A204.1 (cell line): ENCODE measurements around the gene MMP17.

ENCODE experiments used
- FAIRE-seq: peaks from 2 replicates; lab custom pipeline; 2012; peaks lifted over from hg19 to GRCh38; lab: Jason Lieb, UNC

Gene MMP17

DNA sequence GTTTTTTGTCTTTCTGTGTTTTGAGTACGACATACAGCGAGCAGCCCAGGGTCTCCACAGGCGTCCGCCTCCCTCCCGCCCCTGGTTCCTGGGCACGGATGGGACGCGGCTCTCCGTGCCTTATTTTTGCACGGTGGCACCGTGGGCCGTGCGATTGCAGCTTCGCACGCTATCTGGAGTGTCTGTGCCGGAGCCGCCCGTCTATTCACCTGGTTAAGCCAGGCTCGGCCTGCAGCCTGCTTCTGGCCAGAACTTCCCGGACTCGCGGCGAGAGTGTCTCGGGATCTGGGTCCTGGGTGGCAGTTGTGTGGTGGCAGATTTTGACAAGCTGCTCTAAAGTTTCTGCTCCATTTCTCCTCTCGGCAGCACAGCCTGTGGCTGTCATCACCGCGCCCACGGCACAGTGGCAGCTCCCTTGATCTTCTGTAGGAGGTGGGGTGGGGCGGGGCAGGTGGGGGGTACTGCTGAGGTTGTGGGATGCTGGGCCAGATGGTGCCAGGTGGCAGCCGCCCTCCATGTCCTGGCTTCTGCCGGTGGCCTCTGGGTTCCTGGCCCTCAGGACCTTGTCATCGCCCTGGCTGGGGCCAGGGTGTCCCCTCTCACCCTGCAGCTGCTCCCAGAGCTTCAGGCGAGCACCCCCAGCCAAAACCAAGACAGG lies 2.9 kb downstream of the MMP17 start:
- FAIRE-seq = no peak

DNA sequence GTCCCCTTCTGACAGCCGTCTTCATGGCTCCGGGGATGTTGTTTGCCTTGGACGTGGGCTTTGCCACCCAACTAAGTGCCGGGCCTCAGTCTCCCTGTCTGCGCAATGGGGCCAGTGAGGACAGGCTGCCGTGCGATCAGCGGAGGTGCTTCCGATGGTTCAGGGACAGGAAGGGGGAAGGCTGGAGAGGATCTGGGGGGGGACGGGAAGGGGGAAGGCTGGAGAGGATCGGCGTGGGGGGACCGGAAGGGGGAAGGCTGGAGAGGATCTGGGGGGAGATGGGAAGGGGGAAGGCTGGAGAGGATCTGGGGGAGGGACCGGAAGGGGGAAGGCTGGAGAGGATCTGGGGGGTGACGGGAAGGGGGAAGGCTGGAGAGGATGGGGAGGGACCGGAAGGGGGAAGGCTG lies 3.4 kb downstream of the MMP17 start:
- no peak for FAIRE-seq

DNA sequence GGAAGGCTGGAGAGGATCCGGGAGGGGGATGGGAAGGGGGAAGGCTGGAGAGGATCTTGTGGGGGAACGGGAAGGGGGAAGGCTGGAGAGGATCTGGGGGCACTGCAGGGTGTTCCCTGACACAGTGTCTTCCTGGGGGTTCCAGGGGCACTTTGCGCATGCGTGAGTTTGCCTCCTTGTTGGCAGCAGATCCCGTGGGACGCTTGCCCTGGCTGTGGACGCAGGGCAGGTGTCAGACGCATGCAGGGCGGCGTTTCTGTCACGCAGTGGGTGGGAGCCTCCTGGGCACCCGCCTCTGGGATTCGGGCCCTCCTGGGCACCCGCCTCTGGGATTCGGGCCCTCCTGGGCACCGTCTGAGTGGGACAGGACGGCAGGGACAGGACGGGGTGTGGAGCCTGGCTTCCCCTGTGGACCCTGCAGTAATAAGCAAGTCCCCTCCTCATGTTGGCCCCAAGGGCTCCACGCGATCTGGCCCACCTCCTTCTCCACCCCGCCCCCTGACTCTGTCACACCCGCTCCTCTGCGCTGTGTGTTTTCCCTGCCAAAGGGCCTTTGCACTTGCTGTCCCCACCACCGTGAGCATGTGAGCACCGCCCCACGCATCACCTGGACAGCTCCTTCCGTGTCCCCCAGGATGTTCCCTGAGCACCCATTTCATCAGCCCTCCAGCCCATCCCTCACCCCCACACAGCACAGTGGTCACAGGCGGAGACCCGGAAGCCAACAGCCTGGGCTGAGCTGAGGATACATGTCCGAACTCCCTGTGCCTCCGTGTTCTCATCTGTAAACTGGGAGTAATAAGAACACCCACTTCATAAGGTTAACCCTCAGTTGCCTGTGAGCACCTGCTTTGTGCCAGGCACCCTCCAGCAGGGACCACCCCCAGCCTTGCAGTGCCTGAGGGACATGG lies 4.4 kb downstream of the MMP17 start:
- FAIRE-seq = no peak

DNA sequence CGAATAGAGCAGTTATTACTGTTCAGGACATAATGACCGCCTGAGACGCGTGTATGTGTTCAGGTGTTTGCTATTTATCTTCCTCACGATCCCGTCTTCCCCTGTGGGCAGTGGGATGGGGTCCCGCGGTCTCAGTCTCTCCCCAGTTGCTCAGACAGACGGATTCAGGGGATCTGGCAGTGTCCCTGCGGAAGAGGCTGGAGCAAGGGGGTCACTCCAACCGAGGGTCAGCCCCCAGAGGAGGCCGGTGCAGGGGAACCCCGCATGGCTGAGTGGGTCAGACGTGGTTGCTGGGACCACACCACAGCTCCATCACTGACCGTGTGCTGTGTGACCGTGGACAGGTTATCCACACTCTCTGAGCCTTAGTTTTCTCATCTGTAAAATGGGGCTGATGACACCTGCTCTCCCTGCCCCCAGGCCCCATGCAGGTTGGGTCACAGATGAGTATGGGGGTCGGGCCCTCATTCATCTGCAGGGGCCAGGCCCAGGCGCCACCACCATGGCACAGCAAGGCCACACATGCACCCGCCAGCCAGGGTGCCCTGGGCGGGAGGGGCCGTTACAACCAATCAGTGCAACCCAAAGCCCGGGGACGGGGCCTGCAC lies 5.2 kb downstream of the MMP17 start:
- no peak for FAIRE-seq

DNA sequence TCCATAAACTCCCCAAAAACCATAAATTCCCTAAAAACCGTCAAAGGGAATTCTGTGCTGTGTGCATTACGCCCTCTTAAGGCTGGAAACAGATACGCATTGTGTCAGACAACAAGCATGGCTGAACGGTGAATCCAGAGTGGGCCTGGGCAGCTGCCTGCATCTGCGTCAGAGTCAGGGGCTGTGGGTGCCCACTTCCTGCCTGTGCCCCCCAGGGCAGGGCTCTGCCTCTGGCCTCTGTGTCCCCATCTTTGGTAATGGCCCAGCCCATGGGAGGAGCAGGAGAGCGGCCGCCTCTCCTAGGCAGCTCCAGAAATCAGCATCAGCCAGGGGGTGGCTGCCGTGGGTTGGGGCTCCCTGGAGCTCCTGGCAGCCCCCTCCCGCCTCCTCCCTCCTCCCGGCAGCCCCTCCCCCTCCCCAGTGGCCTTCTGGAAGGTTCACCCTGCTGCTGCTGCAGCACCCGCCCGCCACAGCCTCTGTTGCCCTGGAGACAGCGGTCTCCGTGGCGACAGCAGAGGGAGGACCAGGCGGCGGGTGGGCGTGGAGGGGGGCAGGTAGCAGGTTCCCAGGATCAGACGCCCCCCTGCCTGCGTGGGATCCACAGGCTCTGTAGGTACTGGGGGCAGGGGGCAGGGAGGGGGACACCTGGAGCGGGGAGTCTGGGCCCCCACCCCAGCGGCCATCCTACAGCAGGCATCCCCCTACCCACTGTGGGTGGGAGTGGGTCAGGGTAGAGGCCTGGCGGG lies 5.9 kb downstream of the MMP17 start:
- no peak for FAIRE-seq

DNA sequence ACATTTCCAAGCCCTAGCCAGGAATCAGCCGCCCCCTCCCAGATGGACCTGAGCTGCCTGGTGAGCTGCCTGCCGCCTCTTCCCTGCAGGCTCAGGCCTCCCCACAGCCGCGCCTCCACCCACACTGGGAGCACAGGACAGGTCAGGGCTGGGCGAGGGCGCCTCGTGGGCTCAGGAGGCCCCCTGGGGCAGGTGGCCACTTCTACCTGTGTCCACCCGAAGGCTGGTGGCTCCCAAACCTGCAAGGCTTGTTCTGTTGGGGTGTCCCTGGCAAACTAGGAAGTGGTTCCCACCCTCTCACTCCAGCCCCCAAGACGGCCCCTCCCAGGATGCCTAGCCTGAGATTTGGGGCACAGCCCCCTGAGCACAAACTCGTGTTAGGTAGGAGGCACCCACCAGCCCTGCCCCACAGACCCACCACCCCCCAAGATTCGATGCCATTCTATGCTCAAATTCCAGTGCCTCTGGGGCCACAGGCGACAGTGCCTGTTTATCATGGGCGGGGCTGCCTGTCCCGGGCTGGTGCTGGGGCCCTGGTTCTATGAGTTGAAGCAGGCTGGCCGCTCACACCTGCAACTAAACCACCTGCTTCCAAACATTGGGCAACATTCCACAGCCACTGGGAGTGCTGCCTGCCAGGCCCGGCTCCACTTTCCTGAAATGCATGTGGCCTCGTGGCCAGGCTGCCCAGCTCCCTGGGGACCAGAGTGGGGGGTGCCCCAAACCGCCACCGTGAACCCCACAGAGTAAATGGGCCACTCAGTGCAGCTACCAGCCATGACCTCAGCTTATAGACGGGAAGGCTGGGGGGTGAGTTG lies 6.8 kb downstream of the MMP17 start:
- FAIRE-seq = no peak

DNA sequence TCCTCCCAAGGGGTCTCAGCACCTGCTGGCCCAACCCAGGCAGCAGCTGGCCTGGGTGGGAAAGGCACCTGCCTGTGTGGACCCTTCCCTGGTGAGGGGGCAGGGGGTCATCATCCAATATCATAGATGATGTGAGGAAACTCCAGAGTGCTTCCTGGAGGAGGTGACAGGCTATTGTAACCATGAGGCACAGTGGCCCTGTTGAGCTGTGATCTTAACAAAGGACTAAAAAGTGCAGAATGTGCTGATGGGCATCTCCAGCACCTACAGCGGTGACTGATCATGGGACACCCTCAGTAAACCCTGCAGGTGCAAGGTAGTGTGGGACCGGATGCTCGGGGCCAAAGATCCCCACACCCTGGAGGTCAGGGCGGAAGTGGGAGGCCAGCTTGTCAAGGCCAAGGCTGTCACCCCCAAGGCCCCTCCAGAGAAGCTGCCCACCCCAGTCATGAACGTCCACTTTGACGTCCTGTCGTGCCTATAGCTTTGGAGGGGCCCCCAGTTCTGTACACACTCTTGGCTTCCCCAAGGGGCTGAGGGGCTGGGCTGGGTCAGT lies 7.5 kb downstream of the MMP17 start:
- no peak for FAIRE-seq

DNA sequence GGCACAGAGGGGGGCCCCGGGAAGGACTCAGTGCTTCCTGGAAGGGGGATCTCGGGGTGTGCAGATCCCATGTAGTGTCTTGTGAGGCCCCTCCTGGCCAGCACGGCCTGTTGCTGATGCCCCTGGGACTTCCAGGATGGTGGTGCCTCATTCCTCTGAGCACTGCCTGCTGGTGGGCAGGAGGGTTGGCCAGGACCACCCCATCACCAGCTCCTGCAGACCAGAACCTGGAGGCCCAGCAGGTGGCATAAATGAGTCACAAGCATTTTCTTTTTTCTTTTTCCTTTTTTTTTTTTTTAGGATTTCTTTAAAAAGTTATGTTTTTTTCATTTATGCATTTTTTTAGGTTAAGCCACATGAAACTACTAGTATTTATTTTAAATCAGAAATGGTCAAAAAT lies 8.0 kb downstream of the MMP17 start:
- no peak for FAIRE-seq

DNA sequence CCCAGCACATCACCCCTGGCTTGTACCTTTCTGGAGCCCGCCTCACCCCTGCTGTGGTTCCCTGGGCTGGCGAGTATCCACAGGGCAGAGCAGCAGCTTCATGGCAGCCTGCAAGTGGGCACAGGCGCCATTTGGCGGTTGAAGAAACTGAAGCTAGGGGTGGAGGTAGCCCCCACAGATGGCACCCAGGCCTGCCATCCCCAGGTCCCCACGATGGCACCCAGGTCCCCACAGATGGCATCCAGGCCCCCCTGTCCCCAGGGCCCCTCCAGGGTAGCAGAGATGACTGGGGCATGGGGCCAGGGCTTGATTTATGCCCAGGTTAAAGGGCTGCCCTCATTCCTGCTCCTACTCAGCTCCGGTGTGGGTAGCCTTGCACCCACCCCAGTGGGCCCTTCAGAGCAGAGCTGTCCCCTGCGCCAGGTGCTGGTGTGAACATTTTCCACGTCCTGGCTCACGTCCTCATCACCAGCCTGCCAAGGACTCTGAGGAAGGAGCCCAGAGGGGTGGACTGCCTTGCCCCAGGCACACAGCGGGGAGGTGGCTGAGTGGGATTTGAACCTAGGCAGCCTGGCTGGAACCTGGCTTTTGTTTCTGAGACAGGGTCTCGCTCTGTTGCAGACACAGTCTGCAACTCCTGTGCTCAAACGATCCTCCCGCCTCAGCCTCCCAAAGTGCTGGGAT lies 8.7 kb downstream of the MMP17 start:
- no peak for FAIRE-seq

DNA sequence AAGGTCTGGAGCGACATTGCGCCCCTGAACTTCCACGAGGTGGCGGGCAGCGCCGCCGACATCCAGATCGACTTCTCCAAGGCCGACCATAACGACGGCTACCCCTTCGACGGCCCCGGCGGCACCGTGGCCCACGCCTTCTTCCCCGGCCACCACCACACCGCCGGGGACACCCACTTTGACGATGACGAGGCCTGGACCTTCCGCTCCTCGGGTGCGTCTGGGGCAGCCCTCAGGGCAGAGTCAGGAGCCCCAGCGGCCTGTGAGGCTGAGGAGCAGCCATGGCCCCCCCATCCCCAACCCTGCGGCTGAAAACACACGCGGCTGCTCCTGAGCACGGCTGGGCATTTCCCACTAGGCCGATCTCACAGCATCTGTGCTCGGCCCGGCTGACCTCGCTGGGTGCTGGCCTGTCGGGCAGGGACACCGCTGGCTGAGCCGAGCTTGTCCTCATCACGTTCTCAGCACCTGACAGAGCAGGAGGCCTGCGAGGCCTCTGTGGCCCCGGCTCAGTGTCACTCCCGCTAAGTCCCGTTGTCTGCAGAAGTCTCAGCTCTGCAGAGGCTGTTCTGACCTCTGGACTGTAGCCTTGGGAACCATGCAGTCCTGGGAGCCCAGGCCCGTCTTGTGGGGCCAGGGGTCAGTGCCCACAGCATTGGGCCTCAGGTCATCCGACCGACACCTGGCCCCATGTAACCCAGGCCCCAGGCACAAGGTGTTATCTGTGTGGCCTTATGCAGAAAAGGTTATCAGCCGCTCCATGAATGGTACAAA lies 12.6 kb downstream of the MMP17 start:
- no peak for FAIRE-seq

DNA sequence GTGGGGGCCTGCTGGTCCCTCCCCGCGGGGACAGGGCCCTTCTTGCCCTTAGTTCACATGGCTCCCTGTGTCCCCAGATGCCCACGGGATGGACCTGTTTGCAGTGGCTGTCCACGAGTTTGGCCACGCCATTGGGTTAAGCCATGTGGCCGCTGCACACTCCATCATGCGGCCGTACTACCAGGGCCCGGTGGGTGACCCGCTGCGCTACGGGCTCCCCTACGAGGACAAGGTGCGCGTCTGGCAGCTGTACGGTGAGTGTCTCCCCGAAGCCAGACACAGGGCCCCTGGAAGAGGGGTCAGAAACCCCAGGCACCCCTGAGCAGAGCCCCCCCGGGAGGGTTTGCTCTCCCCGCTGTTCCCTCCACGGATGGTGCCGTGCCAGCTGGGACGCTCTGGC lies 13.4 kb downstream of the MMP17 start:
- FAIRE-seq = no peak

DNA sequence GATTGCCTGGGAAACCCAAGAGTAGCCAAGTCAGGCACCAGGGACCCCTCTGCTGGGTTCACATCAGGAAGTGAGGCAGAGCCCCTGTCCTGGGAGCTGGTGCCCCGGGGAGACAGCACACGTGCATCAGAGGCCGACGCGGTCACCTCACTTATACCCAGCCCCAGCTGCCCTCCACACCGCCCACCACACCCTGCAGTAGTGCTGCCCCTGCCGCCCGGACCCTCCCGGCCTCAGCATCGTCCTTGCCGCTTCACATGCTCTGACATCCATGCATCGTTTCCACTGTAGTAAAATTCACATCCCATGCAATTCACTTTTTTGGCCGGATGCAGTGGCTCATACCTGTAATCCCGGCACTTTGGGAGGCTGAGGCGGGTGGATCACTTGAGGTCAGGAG lies 14.0 kb downstream of the MMP17 start:
- FAIRE-seq = no peak

DNA sequence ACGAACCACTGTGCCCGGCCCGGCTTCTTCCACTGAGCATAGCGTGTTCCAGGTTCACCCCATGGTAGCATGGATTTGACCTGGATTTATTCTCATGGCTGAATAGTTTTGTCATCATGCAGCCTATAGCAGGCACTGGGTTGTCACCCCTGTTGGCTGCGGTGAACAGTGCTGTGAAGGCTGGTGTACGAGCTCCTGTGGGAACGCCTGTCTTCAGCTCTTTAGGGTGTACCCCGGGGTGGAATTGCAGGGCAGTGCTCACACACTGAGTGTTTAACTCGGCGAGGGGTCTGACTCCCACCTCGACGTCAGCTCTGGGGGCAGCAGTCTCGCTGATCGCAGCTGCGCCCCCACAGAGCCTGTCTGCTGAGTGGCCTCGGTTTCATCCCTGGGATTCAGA lies 15.3 kb downstream of the MMP17 start:
- FAIRE-seq = no peak

DNA sequence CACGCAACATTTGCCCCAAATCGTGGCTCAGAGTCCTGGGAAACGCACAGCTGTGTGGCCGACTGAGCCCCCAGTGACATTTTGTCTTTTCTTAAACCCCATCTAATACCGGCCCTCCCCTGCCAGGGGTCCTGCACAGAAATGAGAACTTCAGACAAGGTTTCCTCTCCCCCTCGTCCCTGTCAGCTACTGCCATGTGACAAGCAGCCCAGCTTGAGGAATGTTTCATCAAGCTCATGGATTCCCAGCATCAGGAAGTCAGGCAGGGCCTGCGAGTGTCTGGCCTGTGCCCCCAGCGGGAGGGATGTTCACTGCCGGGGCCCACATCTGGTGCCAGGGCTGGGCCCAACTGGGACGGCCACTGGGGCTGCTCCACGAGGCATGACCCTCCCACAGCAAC lies 15.9 kb downstream of the MMP17 start:
- no peak for FAIRE-seq

DNA sequence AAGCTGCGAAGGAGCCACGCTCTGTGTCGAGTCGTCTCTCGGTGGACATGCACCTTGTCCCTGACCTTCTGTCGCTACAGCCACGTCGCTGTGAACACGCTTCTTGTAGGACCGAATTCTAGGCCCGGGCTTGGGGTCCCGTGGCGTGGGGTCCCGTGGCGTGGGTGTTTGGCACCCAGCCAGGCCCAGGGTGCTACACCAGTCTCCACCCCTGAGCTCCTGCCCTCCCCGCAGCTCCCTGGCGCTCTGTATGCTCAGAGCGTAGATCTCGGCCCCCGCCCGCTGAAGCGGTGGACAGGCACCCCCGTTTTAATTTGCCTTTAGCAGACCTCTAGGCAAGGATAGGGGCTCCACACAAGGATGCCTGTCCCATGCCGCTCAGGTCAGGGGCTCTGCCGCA lies 16.5 kb downstream of the MMP17 start:
- no peak for FAIRE-seq

DNA sequence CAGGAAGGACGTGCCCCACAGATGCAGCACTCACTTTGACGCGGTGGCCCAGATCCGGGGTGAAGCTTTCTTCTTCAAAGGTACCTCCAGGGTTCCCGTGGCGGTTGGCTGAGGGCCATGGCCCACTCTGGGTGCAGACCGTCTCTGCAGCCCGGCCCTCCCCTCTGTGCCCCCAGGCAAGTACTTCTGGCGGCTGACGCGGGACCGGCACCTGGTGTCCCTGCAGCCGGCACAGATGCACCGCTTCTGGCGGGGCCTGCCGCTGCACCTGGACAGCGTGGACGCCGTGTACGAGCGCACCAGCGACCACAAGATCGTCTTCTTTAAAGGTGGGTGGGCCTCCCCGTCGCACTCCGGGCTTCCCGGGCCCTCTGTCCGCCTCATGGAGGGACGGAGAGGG lies 16.9 kb downstream of the MMP17 start:
- no peak for FAIRE-seq

DNA sequence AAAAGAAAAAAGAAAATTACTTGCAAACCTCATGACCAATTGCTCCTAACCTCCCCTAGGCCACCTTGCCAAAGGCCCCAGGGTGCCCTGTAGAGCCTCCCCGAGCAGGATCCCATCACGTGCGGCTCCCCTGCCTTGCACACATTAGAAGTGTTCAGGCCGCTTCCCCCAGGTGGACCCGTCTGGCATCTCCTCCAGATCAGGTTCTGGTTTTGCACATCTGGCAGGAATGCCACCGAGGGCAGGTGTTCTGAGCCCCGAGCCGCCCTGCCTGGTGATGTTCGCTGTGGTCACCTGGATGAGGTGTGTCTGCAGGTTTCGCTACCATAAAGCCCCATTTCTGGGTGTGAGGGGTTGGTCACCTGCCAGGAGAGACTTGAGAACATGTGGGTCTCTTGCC lies 19.3 kb downstream of the MMP17 start:
- FAIRE-seq = no peak

DNA sequence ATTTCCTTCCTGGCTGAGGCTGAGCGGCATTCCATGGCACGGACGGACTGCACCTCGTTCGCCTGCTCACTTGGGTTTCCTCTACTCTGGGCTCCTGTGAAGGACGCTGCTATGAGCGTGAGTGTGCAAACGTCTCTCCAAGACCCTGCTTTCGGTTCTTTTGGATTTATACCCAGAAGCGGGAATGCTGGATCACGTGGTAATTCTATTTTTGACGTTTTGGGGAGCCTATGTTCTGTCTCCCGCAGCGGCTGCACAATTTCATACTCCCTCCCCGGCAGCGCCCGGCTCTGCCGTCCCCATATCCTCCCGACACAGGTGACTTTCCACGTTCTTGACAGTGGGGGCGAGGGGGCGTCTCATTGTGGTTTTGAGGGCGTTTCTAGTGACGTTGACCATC lies 20.6 kb downstream of the MMP17 start:
- FAIRE-seq = no peak

DNA sequence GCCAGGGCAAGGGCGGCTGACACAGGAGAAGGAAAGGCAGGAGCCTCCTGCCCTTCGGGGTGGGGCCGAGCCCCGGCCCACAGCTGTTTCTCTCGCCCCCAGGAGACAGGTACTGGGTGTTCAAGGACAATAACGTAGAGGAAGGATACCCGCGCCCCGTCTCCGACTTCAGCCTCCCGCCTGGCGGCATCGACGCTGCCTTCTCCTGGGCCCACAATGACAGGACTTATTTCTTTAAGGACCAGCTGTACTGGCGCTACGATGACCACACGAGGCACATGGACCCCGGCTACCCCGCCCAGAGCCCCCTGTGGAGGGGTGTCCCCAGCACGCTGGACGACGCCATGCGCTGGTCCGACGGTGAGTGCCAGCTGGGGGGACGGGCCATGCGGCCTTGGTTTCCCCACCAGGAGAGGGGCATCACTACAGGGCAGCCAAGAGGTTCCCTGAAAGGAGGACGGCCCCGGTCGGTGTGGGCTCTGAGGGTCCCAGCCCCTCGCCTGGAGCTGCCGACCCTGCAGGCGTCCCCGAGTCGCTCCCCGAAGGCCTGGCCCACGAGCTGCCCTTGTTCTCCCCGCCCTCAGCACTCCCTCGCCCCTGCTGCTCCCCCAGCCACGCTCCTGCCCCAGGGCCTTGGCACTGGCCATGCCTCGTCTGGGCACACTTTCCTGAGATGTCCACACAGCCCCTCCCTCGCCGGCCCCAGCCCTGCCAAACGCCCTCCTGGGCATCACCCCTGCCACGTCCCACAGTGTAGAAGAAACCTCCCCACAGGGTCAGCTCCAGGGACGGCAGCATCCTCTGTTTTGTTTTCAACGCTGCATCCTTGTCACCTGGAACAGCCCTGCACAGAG lies 21.7 kb downstream of the MMP17 start:
- FAIRE-seq = no peak
